ENCODE data around the gene TSEN34.

Gene TSEN34

GRCh38 chr19:54191011-54191810 lies at the start of gene TSEN34:
Gene TSEN34 (plus strand): TSS chr19:54191308. CDS start chr19:54191365, 57 bp downstream.
- H3K4me3 ChIP-seq, result peak within 1 kb of the TSS; percentile 76 to 97 (median 86)
- peak within 1 kb of the TSS; percentile 76 to 100 (median 96) for H3K27ac ChIP-seq

- no peak overlapping the region for H3K4me3 ChIP-seq
- H3K27ac ChIP-seq, result peak overlapping the region in 8 of 21 experiments; percentile 7 to 77 (median 70)
Measured at GRCh38 chr19:54141356-54141755, 49.8 kb upstream of the TSEN34 start.

- H3K27ac ChIP-seq, result peak overlapping the region in 6 of 21 experiments; percentile 16 to 77 (median 70)
- H3K4me3 ChIP-seq, result no peak overlapping the region
Measured at GRCh38 chr19:54142166-54142780, 48.8 kb upstream of the TSEN34 start.

GRCh38 chr19:54145541-54146158 lies 45.5 kb upstream of the TSEN34 start:
- H3K27ac ChIP-seq, result peak overlapping the region in 1 of 21 experiments; percentile 2

GRCh38 chr19:54147676-54148075 lies 43.4 kb upstream of the TSEN34 start:
- Histone ChIP-seq H3K27ac (no peak overlapping the region), H3K4me3 (no peak overlapping the region)

More at GRCh38 chr19:54145541-54146158, 45.5 kb upstream of the TSEN34 start:
- no peak overlapping the region for H3K4me3 ChIP-seq

- no peak overlapping the region for H3K27ac ChIP-seq
- H3K4me3 ChIP-seq, result no peak overlapping the region
Measured at GRCh38 chr19:54148158-54148557, 43.0 kb upstream of the TSEN34 start.

GRCh38 chr19:54149021-54149812 lies 41.9 kb upstream of the TSEN34 start:
- peak overlapping the region in 1 of 21 experiments; percentile 13 for H3K27ac ChIP-seq
- H3K4me3 ChIP-seq, result no peak overlapping the region

- Histone ChIP-seq H3K4me3 (no peak overlapping the region), H3K27ac (no peak overlapping the region)
Measured at GRCh38 chr19:54151362-54152035, 39.6 kb upstream of the TSEN34 start.

GRCh38 chr19:54152267-54152666 lies 38.8 kb upstream of the TSEN34 start:
- H3K4me3 ChIP-seq, result no peak overlapping the region
- no peak overlapping the region for H3K27ac ChIP-seq

- Histone ChIP-seq H3K27ac (peak overlapping the region in 2 of 21 experiments; percentile 25 to 27), H3K4me3 (no peak overlapping the region)
Measured at GRCh38 chr19:54152878-54153524, 38.1 kb upstream of the TSEN34 start.

GRCh38 chr19:54153731-54154326 lies 37.3 kb upstream of the TSEN34 start:
- H3K4me3 ChIP-seq, result no peak overlapping the region
- H3K27ac ChIP-seq, result peak overlapping the region in 5 of 21 experiments; percentile 25 to 52 (median 28)

GRCh38 chr19:54154603-54155345 lies 36.3 kb upstream of the TSEN34 start:
- Histone ChIP-seq H3K27ac (peak overlapping the region in 5 of 21 experiments; percentile 6 to 55 (median 35)), H3K4me3 (no peak overlapping the region)

- Histone ChIP-seq H3K4me3 (no peak overlapping the region), H3K27ac (peak overlapping the region in 2 of 21 experiments; percentile 54 to 55)
Measured at GRCh38 chr19:54155694-54156093, 35.4 kb upstream of the TSEN34 start.

- H3K27ac ChIP-seq, result no peak overlapping the region
Measured at GRCh38 chr19:54156490-54156889, 34.6 kb upstream of the TSEN34 start.

GRCh38 chr19:54156953-54157352 lies 34.2 kb upstream of the TSEN34 start:
- Histone ChIP-seq H3K27ac (no peak overlapping the region), H3K4me3 (no peak overlapping the region)

More at GRCh38 chr19:54156490-54156889, 34.6 kb upstream of the TSEN34 start:
- H3K4me3 ChIP-seq, result no peak overlapping the region

GRCh38 chr19:54158812-54159351 lies 32.2 kb upstream of the TSEN34 start:
- Histone ChIP-seq H3K27ac (peak overlapping the region in 20 of 21 experiments; percentile 79 to 99 (median 96)), H3K4me3 (peak overlapping the region; percentile 56 to 77 (median 70))

Measured in skin epidermis (tissue), 12 donors.